ENCODE results near the gene GSTT2B.
A peak's percentile ranks its signal among the peaks of the same experiment; 100 is the strongest.
"Not testable (repeated sequence)": the region's sequence is repeated elsewhere in the genome, so short reads cannot be mapped to it uniquely, and the experiment has no call there.

GSTT2B gene

GRCh38 chr22:23961084-23961771 lies at the start of gene GSTT2B:
TSS of gene GSTT2B (minus strand) at chr22:23961195. CDS start at chr22:23961131, 64 bp downstream.
- not testable (repeated sequence) for DNase-seq

GRCh38 chr22:24010018-24010391 lies 49.0 kb upstream of the GSTT2B start:
- DNase-seq = no peak

GRCh38 chr22:24009227-24010017 lies 48.4 kb upstream of the GSTT2B start:
- DNase-seq = no peak

- DNase-seq = no peak
These were observed 47.6 kb upstream of the GSTT2B start for GRCh38 chr22:24008381-24009226.

- no peak for DNase-seq
These were observed 47.0 kb upstream of the GSTT2B start for GRCh38 chr22:24008022-24008283.

- DNase-seq = no peak
These were observed 46.4 kb upstream of the GSTT2B start for GRCh38 chr22:24007253-24008021.

- no peak for DNase-seq
These were observed 45.9 kb upstream of the GSTT2B start for GRCh38 chr22:24006914-24007214.

GRCh38 chr22:24006207-24006913 lies 45.4 kb upstream of the GSTT2B start:
- DNase-seq = no peak

- no peak for DNase-seq
These were observed 44.2 kb upstream of the GSTT2B start, which contains the start of gene GSTT4 for GRCh38 chr22:24005201-24005600. TSS of gene GSTT4 (minus strand) at chr22:24005453. CDS start at chr22:24005356, 97 bp downstream.

GRCh38 chr22:24003887-24004286 lies 42.9 kb upstream of the GSTT2B start:
- no peak for DNase-seq

GRCh38 chr22:24002851-24003250 lies 41.9 kb upstream of the GSTT2B start:
- DNase-seq = no peak

GRCh38 chr22:24002272-24002671 lies 41.3 kb upstream of the GSTT2B start:
- DNase-seq = no peak

GRCh38 chr22:24001314-24001713 lies 40.3 kb upstream of the GSTT2B start:
- no peak for DNase-seq

- DNase-seq = not testable (repeated sequence)
These were observed 38.8 kb upstream of the GSTT2B start for GRCh38 chr22:23999779-24000178.

- no peak for DNase-seq
These were observed 36.1 kb upstream of the GSTT2B start for GRCh38 chr22:23997092-23997491.

GRCh38 chr22:23993581-23994177 lies 32.7 kb upstream of the GSTT2B start:
- not testable (repeated sequence) for DNase-seq

- not testable (repeated sequence) for DNase-seq
These were observed 32.1 kb upstream of the GSTT2B start for GRCh38 chr22:23993080-23993479.

GRCh38 chr22:23989583-23990244 lies 28.7 kb upstream of the GSTT2B start:
- DNase-seq = not testable (repeated sequence)

GRCh38 chr22:23986538-23987178 lies 25.7 kb upstream of the GSTT2B start:
- not testable (repeated sequence) for DNase-seq

GRCh38 chr22:23986089-23986488 lies 25.1 kb upstream of the GSTT2B start:
- DNase-seq = not testable (repeated sequence)

- DNase-seq = peak in 1 of 2 donors; percentile 12
These were observed 23.4 kb upstream of the GSTT2B start for GRCh38 chr22:23984430-23984829.
